ENCODE data around the gene ZNF101. TPM values are rescaled to one million over a fixed set of nuclear protein-coding genes. Genes with fewer than 3 reads are reported as not detected.

Gene ZNF101
- total RNA-seq, 1 experiment from 2014 or later = 12.8 TPM

DNA sequence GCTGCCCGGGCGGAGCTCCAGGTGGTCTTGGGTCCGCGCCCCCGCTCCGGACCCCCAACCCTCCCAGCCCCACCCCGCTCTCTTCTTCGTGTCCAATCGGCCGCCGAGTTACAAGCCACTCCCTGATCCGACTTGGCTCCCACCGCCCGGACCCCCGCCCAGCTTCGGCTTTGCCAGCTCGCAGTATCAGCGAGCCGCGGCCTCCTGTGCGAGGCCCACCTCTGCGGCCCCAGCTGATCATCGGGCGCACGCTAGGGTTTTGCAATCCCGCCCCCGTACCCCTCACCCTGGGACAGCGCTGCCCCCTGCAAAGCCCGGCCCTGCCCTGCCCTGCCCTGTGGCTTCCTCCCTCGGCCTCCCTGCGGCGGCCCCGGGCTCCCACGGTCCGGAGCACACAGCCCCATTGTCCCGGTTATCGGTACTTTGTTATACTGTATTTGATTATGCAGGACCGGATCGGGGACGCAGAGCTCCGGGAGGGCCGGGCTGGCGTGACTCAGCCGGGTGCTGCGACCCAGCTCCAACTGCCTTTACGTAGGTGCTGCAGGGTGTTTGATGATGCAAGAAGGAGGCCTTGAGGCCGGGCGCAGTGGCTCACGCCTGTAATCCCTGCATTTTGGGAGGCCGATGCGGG is 40.0 kb upstream of the ZNF101 start:
- RAD21 ChIA-PET (ENCODE audit: low non-redundant PET in 1 of 2, low total read pairs in 2 of 2, uncharacterized antibody in 2 of 2, unreplicated experiment in 2 of 2) = interaction anchor here in 1 of 2 experiments (0.7 kb wide), 2 partner anchors 63 to 77 kb away, joined by 3 read pairs; no protein-coding TSS in a partner anchor
- Histone ChIP-seq H3K27ac (ENCODE audit: low read depth, low read length) (peak overlapping the region; percentile 96), H3K27me3 (ENCODE audit: insufficient read depth, low read length) (no peaks in the 10 kb centered on the region), H3K9ac (ENCODE audit: low read length) (peak overlapping the region; percentile 92), H4K20me1 (ENCODE audit: insufficient read depth) (no peaks in the 10 kb centered on the region), H3K4me1 (ENCODE audit: control insufficient read depth in 1 of 2, insufficient read depth in 2 of 2, low read length in 2 of 2) (peaks cover 4 to 22% of the 10 kb centered on the region in 2 experiments), H3K9me3 (ENCODE audit: control insufficient read depth in 1 of 2, insufficient read depth in 1 of 2, low read depth in 1 of 2, low read length in 2 of 2) (no peaks in the 10 kb centered on the region), H2AFZ (ENCODE audit: low read depth, low read length, poor library complexity, severe bottlenecking) (no peak overlapping the region), H3K79me2 (ENCODE audit: insufficient read depth, low read length) (peaks cover 10% of the 10 kb centered on the region; the same call in 1 of the 2 replicates), H3K4me2 (ENCODE audit: low read length) (peak overlapping the region; percentile 97), H3K9me2 (ENCODE audit: insufficient read depth) (no peaks in the 10 kb centered on the region), H3K4me3 (replicated peaks in 1 of 2; ENCODE audit: low read depth in 1 of 2, low read length in 2 of 2) (peak overlapping the region; percentile 67 to 76), H3K36me3 (ENCODE audit: control insufficient read depth in 1 of 2, insufficient read depth in 2 of 2, low read length in 2 of 2) (peaks cover 2 to 5% of the 10 kb centered on the region in 2 experiments; a peak in 2 of 4 replicates)
- ATAC-seq = peak; percentile 62
- CTCF ChIA-PET = interaction anchor here (0.6 to 0.7 kb wide), 2 partner anchors 15 to 98 kb away, joined by 3 to 6 read pairs; no protein-coding TSS in a partner anchor
- intact Hi-C loops (cut with micrococcal nuclease) = no loop called here
- POLR2A ChIA-PET = interaction anchor here (0.9 kb wide), 1 partner anchor 26 kb away, joined by 3 read pairs; no protein-coding TSS in a partner anchor
- no TSS peak for BruUV-seq (replicated peaks)
- peak; percentile 61 for DNase-seq (ENCODE audit: low read depth, low spot score)
- TF ChIP-seq, protein P1, sequence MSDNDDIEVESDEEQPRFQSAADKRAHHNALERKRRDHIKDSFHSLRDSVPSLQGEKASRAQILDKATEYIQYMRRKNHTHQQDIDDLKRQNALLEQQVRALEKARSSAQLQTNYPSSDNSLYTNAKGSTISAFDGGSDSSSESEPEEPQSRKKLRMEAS (IDR thresholded peaks at IDR 0.05) = 0 out of 2 replicates have a peak, but pooled peaks have one; percentile 38
- TF ChIP-seq ZFX (IDR thresholded peaks at IDR 0.05) (peak; percentile 8; the same call in 1 of the 2 replicates), ELF1 (IDR thresholded peaks at IDR 0.05; ENCODE audit: borderline replicate concordance, low read depth) (no peak), CBX3 (IDR thresholded peaks at IDR 0.05; ENCODE audit: low read depth) (no peak), SRF (IDR thresholded peaks at IDR 0.05; ENCODE audit: low read depth) (no peak), EZH2phosphoT487 (IDR thresholded peaks at IDR 0.05; ENCODE audit: borderline replicate concordance) (no peak), ZNF274 (IDR thresholded peaks at IDR 0.05; ENCODE audit: low read depth, low read length) (no peak), EZH2 (IDR thresholded peaks at IDR 0.05) (no peak), TCF7L2 (IDR thresholded peaks at IDR 0.05; ENCODE audit: borderline replicate concordance, extremely low read depth, insufficient read depth, insufficient read length) (no peak), JUND (IDR thresholded peaks at IDR 0.05) (peak; percentile 29; the same call in 1 of the 2 replicates), POLR2AphosphoS5 (IDR thresholded peaks at IDR 0.05; ENCODE audit: low read depth, low read length) (peak; percentile 20; the same call in 1 of the 2 replicates), YY1 (IDR thresholded peaks at IDR 0.05; ENCODE audit: extremely low read depth, insufficient replicate concordance, low read depth, low read length) (no peak), SP1 (IDR thresholded peaks at IDR 0.05; ENCODE audit: low read depth) (no peak), SIN3A (IDR thresholded peaks at IDR 0.05; ENCODE audit: low read depth) (no peak), EGR1 (IDR thresholded peaks at IDR 0.05; ENCODE audit: low read depth) (no peak; the same call in 1 of the 2 replicates), FOSL1 (IDR thresholded peaks at IDR 0.05; ENCODE audit: low read depth) (no peak), CEBPB (IDR thresholded peaks at IDR 0.05; ENCODE audit: low read depth) (peak; percentile 88), RAD21 (IDR thresholded peaks at IDR 0.05; ENCODE audit: low read depth) (no peak)
- TF ChIP-seq, protein P2, sequence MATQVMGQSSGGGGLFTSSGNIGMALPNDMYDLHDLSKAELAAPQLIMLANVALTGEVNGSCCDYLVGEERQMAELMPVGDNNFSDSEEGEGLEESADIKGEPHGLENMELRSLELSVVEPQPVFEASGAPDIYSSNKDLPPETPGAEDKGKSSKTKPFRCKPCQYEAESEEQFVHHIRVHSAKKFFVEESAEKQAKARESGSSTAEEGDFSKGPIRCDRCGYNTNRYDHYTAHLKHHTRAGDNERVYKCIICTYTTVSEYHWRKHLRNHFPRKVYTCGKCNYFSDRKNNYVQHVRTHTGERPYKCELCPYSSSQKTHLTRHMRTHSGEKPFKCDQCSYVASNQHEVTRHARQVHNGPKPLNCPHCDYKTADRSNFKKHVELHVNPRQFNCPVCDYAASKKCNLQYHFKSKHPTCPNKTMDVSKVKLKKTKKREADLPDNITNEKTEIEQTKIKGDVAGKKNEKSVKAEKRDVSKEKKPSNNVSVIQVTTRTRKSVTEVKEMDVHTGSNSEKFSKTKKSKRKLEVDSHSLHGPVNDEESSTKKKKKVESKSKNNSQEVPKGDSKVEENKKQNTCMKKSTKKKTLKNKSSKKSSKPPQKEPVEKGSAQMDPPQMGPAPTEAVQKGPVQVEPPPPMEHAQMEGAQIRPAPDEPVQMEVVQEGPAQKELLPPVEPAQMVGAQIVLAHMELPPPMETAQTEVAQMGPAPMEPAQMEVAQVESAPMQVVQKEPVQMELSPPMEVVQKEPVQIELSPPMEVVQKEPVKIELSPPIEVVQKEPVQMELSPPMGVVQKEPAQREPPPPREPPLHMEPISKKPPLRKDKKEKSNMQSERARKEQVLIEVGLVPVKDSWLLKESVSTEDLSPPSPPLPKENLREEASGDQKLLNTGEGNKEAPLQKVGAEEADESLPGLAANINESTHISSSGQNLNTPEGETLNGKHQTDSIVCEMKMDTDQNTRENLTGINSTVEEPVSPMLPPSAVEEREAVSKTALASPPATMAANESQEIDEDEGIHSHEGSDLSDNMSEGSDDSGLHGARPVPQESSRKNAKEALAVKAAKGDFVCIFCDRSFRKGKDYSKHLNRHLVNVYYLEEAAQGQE (IDR thresholded peaks at IDR 0.05; ENCODE audit: low read depth) = no peak
- TF ChIP-seq, protein P3, sequence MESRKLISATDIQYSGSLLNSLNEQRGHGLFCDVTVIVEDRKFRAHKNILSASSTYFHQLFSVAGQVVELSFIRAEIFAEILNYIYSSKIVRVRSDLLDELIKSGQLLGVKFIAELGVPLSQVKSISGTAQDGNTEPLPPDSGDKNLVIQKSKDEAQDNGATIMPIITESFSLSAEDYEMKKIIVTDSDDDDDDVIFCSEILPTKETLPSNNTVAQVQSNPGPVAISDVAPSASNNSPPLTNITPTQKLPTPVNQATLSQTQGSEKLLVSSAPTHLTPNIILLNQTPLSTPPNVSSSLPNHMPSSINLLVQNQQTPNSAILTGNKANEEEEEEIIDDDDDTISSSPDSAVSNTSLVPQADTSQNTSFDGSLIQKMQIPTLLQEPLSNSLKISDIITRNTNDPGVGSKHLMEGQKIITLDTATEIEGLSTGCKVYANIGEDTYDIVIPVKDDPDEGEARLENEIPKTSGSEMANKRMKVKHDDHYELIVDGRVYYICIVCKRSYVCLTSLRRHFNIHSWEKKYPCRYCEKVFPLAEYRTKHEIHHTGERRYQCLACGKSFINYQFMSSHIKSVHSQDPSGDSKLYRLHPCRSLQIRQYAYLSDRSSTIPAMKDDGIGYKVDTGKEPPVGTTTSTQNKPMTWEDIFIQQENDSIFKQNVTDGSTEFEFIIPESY (IDR thresholded peaks at IDR 0.05; ENCODE audit: extremely low read depth, insufficient replicate concordance, low read length) = no peak
- TF ChIP-seq, protein P4, sequence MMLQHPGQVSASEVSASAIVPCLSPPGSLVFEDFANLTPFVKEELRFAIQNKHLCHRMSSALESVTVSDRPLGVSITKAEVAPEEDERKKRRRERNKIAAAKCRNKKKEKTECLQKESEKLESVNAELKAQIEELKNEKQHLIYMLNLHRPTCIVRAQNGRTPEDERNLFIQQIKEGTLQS (IDR thresholded peaks at IDR 0.05) = peak; percentile 92; the same call in 1 of the 2 replicates
